ENCODE data around the gene MAP3K8. TPM values are rescaled to one million over a fixed set of nuclear protein-coding genes. Genes with fewer than 3 reads are reported as not detected.

MAP3K8 gene
- polyA plus RNA-seq, 1 donor from 2014 or later: 1.5 TPM

DNA sequence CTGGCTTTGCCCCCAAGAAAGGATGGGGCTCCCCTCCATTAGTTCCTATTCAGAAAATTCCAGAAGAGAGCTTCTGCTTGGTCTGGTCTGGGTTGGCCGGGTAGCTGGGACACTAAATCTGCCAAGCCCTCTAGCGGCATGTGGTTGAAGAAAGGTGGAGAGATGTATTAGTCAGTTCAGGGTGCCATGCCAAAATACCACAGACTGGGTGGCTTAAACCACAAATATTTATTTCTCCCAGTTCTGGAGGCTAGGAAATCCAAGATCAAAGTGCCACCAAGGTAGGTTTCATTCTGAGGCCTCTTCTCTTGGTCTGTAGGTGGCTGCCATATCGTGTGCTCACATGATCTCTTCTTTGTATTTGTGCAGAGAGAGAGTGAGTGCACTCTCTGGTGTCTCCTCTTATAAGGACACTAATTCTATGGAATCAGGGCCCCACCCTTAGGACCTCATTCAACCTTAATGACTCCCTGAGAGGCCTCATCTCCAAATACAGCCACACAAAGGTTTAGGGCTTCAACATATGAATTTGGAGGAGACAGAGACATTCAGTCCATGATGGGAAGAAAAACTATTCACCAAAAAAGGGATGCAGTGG is 46.2 kb upstream of the MAP3K8 start:
- Histone ChIP-seq H3K9me3 (ENCODE audit: low read length) (no peaks in the 10 kb centered on the region), H3K9me2 (ENCODE audit: insufficient read depth, low read length) (no peaks in the 10 kb centered on the region), H2AFZ (ENCODE audit: low read depth, low read length) (no peak overlapping the region), H3K9ac (ENCODE audit: low read length) (no peak overlapping the region), H3K27ac (ENCODE audit: low read length) (no peak overlapping the region), H3K4me3 (ENCODE audit: low read length) (no peak overlapping the region), H3K4me2 (ENCODE audit: low read length) (no peak overlapping the region), H3K36me3 (ENCODE audit: insufficient read depth, low read length) (no peaks in the 10 kb centered on the region), H3F3A (ENCODE audit: insufficient read depth, low read length, poor library complexity, severe bottlenecking) (no peaks in the 10 kb centered on the region), H3K79me2 (replicated peaks; ENCODE audit: insufficient read depth, low read length) (no peaks in the 10 kb centered on the region), H3K27me3 (ENCODE audit: insufficient read depth, low read depth, low read length) (no peaks in the 10 kb centered on the region), H4K20me1 (ENCODE audit: insufficient read depth) (no peaks in the 10 kb centered on the region)
- no peak for TF ChIP-seq RAD21 (conservative IDR thresholded peaks at IDR 0.05)
- TF ChIP-seq, protein P1, sequence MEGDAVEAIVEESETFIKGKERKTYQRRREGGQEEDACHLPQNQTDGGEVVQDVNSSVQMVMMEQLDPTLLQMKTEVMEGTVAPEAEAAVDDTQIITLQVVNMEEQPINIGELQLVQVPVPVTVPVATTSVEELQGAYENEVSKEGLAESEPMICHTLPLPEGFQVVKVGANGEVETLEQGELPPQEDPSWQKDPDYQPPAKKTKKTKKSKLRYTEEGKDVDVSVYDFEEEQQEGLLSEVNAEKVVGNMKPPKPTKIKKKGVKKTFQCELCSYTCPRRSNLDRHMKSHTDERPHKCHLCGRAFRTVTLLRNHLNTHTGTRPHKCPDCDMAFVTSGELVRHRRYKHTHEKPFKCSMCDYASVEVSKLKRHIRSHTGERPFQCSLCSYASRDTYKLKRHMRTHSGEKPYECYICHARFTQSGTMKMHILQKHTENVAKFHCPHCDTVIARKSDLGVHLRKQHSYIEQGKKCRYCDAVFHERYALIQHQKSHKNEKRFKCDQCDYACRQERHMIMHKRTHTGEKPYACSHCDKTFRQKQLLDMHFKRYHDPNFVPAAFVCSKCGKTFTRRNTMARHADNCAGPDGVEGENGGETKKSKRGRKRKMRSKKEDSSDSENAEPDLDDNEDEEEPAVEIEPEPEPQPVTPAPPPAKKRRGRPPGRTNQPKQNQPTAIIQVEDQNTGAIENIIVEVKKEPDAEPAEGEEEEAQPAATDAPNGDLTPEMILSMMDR (IDR thresholded peaks at IDR 0.05; ENCODE audit: poor library complexity, severe bottlenecking): no peak
- TF ChIP-seq TAF1 (IDR thresholded peaks at IDR 0.05; ENCODE audit: low read depth): no peak
- no peak for TF ChIP-seq POLR2AphosphoS5 (IDR thresholded peaks at IDR 0.05)
- no peak for TF ChIP-seq SMC3 (conservative IDR thresholded peaks at IDR 0.05; ENCODE audit: poor library complexity)
- no peak for TF ChIP-seq EP300 (conservative IDR thresholded peaks at IDR 0.05; ENCODE audit: poor library complexity, severe bottlenecking)
- TF ChIP-seq, protein P2, sequence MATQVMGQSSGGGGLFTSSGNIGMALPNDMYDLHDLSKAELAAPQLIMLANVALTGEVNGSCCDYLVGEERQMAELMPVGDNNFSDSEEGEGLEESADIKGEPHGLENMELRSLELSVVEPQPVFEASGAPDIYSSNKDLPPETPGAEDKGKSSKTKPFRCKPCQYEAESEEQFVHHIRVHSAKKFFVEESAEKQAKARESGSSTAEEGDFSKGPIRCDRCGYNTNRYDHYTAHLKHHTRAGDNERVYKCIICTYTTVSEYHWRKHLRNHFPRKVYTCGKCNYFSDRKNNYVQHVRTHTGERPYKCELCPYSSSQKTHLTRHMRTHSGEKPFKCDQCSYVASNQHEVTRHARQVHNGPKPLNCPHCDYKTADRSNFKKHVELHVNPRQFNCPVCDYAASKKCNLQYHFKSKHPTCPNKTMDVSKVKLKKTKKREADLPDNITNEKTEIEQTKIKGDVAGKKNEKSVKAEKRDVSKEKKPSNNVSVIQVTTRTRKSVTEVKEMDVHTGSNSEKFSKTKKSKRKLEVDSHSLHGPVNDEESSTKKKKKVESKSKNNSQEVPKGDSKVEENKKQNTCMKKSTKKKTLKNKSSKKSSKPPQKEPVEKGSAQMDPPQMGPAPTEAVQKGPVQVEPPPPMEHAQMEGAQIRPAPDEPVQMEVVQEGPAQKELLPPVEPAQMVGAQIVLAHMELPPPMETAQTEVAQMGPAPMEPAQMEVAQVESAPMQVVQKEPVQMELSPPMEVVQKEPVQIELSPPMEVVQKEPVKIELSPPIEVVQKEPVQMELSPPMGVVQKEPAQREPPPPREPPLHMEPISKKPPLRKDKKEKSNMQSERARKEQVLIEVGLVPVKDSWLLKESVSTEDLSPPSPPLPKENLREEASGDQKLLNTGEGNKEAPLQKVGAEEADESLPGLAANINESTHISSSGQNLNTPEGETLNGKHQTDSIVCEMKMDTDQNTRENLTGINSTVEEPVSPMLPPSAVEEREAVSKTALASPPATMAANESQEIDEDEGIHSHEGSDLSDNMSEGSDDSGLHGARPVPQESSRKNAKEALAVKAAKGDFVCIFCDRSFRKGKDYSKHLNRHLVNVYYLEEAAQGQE (IDR thresholded peaks at IDR 0.05; ENCODE audit: borderline replicate concordance): no peak
- TF ChIP-seq MXI1 (conservative IDR thresholded peaks at IDR 0.05; ENCODE audit: poor library complexity, severe bottlenecking): no peak
- no peak for TF ChIP-seq EZH2 (IDR thresholded peaks at IDR 0.05; ENCODE audit: borderline replicate concordance, insufficient read depth, low read length, poor library complexity, severe bottlenecking)

DNA sequence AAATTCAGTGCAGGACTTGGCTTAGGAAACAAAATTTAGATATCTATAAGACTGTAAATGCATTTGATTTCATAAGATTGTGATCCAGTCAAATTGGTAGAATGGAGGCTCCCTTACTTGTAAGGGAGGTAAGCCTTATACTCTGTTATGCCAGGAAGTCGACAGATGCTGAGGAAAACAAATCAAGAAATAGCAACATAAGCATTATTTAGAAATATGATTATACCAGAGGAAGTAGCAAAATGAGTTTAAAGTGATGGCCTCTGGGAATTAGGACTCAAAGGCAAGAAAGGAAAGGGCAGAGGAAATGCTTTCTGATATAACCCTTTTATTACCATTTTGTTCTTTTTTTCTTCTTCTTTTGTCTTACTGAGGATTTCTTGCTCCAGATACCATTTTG is 44.4 kb upstream of the MAP3K8 start:
- no peaks in the 10 kb centered on the region for H3K27me3 ChIP-seq (ENCODE audit: insufficient read depth, low read depth, low read length)
- no peaks in the 10 kb centered on the region for H4K20me1 ChIP-seq (ENCODE audit: insufficient read depth)
- no peak overlapping the region for H3K9ac ChIP-seq (ENCODE audit: low read length)
- H3K9me2 ChIP-seq (ENCODE audit: insufficient read depth, low read length): no peaks in the 10 kb centered on the region
- H3K36me3 ChIP-seq (ENCODE audit: insufficient read depth, low read length): no peaks in the 10 kb centered on the region
- no peaks in the 10 kb centered on the region for H3F3A ChIP-seq (ENCODE audit: insufficient read depth, low read length, poor library complexity, severe bottlenecking)
- H3K4me2 ChIP-seq (ENCODE audit: low read length): no peak overlapping the region
- H3K9me3 ChIP-seq (ENCODE audit: low read length): no peaks in the 10 kb centered on the region
- no peak overlapping the region for H2AFZ ChIP-seq (ENCODE audit: low read depth, low read length)
- no peaks in the 10 kb centered on the region for H3K79me2 ChIP-seq (replicated peaks; ENCODE audit: insufficient read depth, low read length)
- no peak overlapping the region for H3K4me3 ChIP-seq (ENCODE audit: low read length)
- H3K27ac ChIP-seq (ENCODE audit: low read length): no peak overlapping the region
- TF ChIP-seq EP300 (conservative IDR thresholded peaks at IDR 0.05; ENCODE audit: poor library complexity, severe bottlenecking) (no peak), EZH2 (IDR thresholded peaks at IDR 0.05; ENCODE audit: borderline replicate concordance, insufficient read depth, low read length, poor library complexity, severe bottlenecking) (no peak)
